ENCODE data around the gene ADAMTS20.

ADAMTS20 gene

DNA sequence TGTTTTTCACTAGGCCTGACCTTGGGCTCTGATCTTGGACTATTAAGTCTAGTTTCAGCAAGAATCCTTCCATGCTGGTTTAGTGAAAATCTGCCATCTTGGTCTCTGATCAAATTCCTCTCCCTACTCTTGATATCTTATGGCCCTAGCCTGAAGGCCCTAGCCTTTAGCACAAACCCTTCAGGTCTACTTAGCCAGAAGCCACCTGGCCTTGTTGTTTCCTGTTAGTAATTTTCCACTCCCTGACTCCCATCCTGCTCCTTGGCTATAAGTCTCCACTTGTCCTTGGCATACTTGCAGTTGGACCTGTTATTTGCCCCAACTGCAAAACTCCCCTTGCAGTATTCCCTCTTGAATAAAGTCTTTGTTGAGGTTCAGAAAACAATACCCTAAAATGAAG is 241.4 kb downstream of the ADAMTS20 start:
- no peaks in the 10 kb centered on the region for H3K4me1 ChIP-seq (ENCODE audit: control insufficient read depth, low read length)
- H3K9me3 ChIP-seq (ENCODE audit: control insufficient read depth, insufficient read depth, low read length): no peaks in the 10 kb centered on the region
- no peaks in the 10 kb centered on the region for H4K20me1 ChIP-seq (ENCODE audit: control insufficient read depth, insufficient read depth, low read depth, low read length)
- no peaks in the 10 kb centered on the region for H3K36me3 ChIP-seq (ENCODE audit: control insufficient read depth, low read length)
- no peak for TF ChIP-seq EZH2phosphoT487 (IDR thresholded peaks at IDR 0.05; ENCODE audit: borderline replicate concordance, low read length)
- TF ChIP-seq, protein P1, sequence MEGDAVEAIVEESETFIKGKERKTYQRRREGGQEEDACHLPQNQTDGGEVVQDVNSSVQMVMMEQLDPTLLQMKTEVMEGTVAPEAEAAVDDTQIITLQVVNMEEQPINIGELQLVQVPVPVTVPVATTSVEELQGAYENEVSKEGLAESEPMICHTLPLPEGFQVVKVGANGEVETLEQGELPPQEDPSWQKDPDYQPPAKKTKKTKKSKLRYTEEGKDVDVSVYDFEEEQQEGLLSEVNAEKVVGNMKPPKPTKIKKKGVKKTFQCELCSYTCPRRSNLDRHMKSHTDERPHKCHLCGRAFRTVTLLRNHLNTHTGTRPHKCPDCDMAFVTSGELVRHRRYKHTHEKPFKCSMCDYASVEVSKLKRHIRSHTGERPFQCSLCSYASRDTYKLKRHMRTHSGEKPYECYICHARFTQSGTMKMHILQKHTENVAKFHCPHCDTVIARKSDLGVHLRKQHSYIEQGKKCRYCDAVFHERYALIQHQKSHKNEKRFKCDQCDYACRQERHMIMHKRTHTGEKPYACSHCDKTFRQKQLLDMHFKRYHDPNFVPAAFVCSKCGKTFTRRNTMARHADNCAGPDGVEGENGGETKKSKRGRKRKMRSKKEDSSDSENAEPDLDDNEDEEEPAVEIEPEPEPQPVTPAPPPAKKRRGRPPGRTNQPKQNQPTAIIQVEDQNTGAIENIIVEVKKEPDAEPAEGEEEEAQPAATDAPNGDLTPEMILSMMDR (IDR thresholded peaks at IDR 0.05; ENCODE audit: low read depth, low read length, poor library complexity, severe bottlenecking): no peak
- H3K27ac ChIP-seq (ENCODE audit: low read depth, low read length): no peak overlapping the region
- no peaks in the 10 kb centered on the region for H3K9me2 ChIP-seq (replicated peaks; ENCODE audit: control insufficient read depth, low read length)
- H3K79me2 ChIP-seq (ENCODE audit: control insufficient read depth, low read length): no peaks in the 10 kb centered on the region
- no peaks in the 10 kb centered on the region for H3K27me3 ChIP-seq (ENCODE audit: control insufficient read depth, low read length)
- no peak overlapping the region for H3K4me2 ChIP-seq (ENCODE audit: low read length)
- no peaks in the 10 kb centered on the region for H3F3A ChIP-seq (ENCODE audit: control insufficient read depth, insufficient read depth)
- H3K4me3 ChIP-seq (ENCODE audit: low read length): no peak overlapping the region

DNA sequence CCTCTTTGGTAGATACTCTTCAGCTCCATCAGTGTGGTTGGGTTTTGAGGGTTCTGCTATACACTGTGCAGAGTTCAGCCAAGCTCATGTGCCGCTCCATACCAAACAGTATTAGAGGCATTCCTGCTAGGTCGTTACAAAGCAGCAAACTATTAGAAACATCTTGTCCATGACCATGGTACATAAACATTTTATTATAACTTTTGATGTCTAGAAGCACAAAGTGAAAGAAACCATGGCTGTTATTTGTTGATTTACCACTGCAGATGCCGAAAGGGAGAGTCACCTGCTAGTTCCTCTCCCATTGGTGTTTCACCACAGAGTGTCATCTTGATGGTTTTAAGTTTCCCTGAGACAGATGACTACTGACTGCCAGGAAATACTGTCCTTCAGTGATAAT is 242.0 kb downstream of the ADAMTS20 start:
- Histone ChIP-seq H4K20me1 (ENCODE audit: control insufficient read depth, insufficient read depth, low read depth, low read length) (no peaks in the 10 kb centered on the region), H3K4me2 (ENCODE audit: low read length) (no peak overlapping the region), H3K4me1 (ENCODE audit: control insufficient read depth, low read length) (no peaks in the 10 kb centered on the region), H3K27me3 (ENCODE audit: control insufficient read depth, low read length) (no peaks in the 10 kb centered on the region), H3K79me2 (ENCODE audit: control insufficient read depth, low read length) (no peaks in the 10 kb centered on the region), H3K27ac (ENCODE audit: low read depth, low read length) (no peak overlapping the region), H3K4me3 (ENCODE audit: low read length) (no peak overlapping the region), H3K36me3 (ENCODE audit: control insufficient read depth, low read length) (no peaks in the 10 kb centered on the region), H3K9me2 (replicated peaks; ENCODE audit: control insufficient read depth, low read length) (no peaks in the 10 kb centered on the region), H3K9me3 (ENCODE audit: control insufficient read depth, insufficient read depth, low read length) (no peaks in the 10 kb centered on the region), H3F3A (ENCODE audit: control insufficient read depth, insufficient read depth) (no peaks in the 10 kb centered on the region)
- TF ChIP-seq, protein P1 (IDR thresholded peaks at IDR 0.05; ENCODE audit: low read depth, low read length, poor library complexity, severe bottlenecking): no peak
- TF ChIP-seq EZH2phosphoT487 (IDR thresholded peaks at IDR 0.05; ENCODE audit: borderline replicate concordance, low read length): no peak

DNA sequence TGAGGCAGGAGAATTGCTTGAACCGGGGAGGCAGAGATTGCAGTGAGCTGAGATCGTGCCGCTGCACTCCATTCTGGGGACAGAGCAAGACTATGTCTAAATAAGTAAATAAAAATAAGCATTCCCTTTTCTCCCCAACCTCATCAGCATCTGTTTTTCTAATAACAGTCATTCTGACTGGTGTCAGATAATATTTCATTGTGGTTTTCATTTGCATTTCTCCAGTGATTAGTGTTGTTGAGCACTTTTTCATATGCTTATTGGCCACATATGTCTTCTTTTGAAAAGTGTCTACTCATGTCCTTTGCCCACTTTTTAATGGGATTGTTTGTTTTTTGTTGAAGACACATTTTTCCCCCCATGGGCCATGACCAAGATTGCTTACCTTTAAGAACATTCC is 243.2 kb downstream of the ADAMTS20 start:
- Histone ChIP-seq H4K20me1 (ENCODE audit: control insufficient read depth, insufficient read depth, low read depth, low read length) (no peaks in the 10 kb centered on the region), H3K27me3 (ENCODE audit: control insufficient read depth, low read length) (no peaks in the 10 kb centered on the region), H3K36me3 (ENCODE audit: control insufficient read depth, low read length) (no peaks in the 10 kb centered on the region), H3K4me1 (ENCODE audit: control insufficient read depth, low read length) (no peaks in the 10 kb centered on the region), H3K4me3 (ENCODE audit: low read length) (no peak overlapping the region), H3K9me2 (replicated peaks; ENCODE audit: control insufficient read depth, low read length) (no peaks in the 10 kb centered on the region), H3K79me2 (ENCODE audit: control insufficient read depth, low read length) (no peaks in the 10 kb centered on the region), H3K4me2 (ENCODE audit: low read length) (no peak overlapping the region), H3K9me3 (ENCODE audit: control insufficient read depth, insufficient read depth, low read length) (no peaks in the 10 kb centered on the region), H3K27ac (ENCODE audit: low read depth, low read length) (no peak overlapping the region), H3F3A (ENCODE audit: control insufficient read depth, insufficient read depth) (no peaks in the 10 kb centered on the region)
- no peak for TF ChIP-seq EZH2phosphoT487 (IDR thresholded peaks at IDR 0.05; ENCODE audit: borderline replicate concordance, low read length)

DNA sequence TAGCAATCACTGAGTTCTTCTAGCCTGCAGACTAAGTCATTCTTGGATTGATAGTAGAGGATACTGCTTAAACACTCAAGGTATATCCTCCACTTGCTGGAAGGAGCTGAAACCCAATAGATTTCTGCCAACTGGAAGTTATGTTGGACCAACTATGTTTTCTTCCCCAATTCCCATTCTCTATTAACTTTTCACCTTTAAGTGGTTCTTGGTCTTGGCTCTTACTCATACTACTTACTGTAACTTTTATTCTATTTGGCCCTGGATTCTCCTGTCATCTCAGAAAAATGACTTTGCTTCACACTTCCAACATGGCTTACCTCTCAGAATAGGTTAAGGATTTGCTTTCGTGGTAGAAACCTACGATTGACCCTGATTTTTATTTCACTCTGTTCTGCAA is 244.9 kb downstream of the ADAMTS20 start:
- Histone ChIP-seq H3K27ac (ENCODE audit: low read depth, low read length) (no peak overlapping the region), H3K27me3 (ENCODE audit: control insufficient read depth, low read length) (no peaks in the 10 kb centered on the region), H3K9me3 (ENCODE audit: control insufficient read depth, insufficient read depth, low read length) (no peaks in the 10 kb centered on the region), H3F3A (ENCODE audit: control insufficient read depth, insufficient read depth) (no peaks in the 10 kb centered on the region), H3K9me2 (replicated peaks; ENCODE audit: control insufficient read depth, low read length) (no peaks in the 10 kb centered on the region), H3K4me1 (ENCODE audit: control insufficient read depth, low read length) (0 out of 2 replicates have a peak, but pooled peaks cover under 1% of the 10 kb centered on the region), H3K4me2 (ENCODE audit: low read length) (no peak overlapping the region), H3K4me3 (ENCODE audit: low read length) (no peak overlapping the region), H3K36me3 (ENCODE audit: control insufficient read depth, low read length) (no peaks in the 10 kb centered on the region), H4K20me1 (ENCODE audit: control insufficient read depth, insufficient read depth, low read depth, low read length) (no peaks in the 10 kb centered on the region), H3K79me2 (ENCODE audit: control insufficient read depth, low read length) (no peaks in the 10 kb centered on the region)
- TF ChIP-seq EZH2phosphoT487 (IDR thresholded peaks at IDR 0.05; ENCODE audit: borderline replicate concordance, low read length): no peak
- TF ChIP-seq, protein P1 (IDR thresholded peaks at IDR 0.05; ENCODE audit: low read depth, low read length, poor library complexity, severe bottlenecking): no peak
